ENCODE results near the gene BAAT. TPM values are rescaled to one million over a fixed set of nuclear protein-coding genes. Genes with fewer than 3 reads are reported as not detected.

BAAT gene
- total and polyA plus RNA-seq, 2 experiments from 2014 or later: 19.8 to 41.8 TPM

- 52% methylated on average over 6 of the region's 6 CpGs for WGBS (ENCODE audit: low lambda C conversion rate, missing lambda C conversion rate)
- no peak overlapping the region for H3K4me2 ChIP-seq
- peaks cover 29% of the 10 kb centered on the region for H3K79me2 ChIP-seq
- no peak overlapping the region for H2AFZ ChIP-seq
- no peaks in the 10 kb centered on the region for H4K20me1 ChIP-seq (ENCODE audit: insufficient read depth, poor library complexity, severe bottlenecking)
- H3K9me3 ChIP-seq (ENCODE audit: low read depth): no peaks in the 10 kb centered on the region
- no peaks in the 10 kb centered on the region for H3K4me1 ChIP-seq (ENCODE audit: insufficient read depth)
- no peaks in the 10 kb centered on the region for H3K27me3 ChIP-seq
- no peaks in the 10 kb centered on the region for H3K9me2 ChIP-seq (replicated peaks; ENCODE audit: insufficient read depth)
- peak overlapping the region; percentile 42 for H3K27ac ChIP-seq
- peak; percentile 74 for DNase-seq (ENCODE audit: low spot score)
- TF ChIP-seq, protein P1, sequence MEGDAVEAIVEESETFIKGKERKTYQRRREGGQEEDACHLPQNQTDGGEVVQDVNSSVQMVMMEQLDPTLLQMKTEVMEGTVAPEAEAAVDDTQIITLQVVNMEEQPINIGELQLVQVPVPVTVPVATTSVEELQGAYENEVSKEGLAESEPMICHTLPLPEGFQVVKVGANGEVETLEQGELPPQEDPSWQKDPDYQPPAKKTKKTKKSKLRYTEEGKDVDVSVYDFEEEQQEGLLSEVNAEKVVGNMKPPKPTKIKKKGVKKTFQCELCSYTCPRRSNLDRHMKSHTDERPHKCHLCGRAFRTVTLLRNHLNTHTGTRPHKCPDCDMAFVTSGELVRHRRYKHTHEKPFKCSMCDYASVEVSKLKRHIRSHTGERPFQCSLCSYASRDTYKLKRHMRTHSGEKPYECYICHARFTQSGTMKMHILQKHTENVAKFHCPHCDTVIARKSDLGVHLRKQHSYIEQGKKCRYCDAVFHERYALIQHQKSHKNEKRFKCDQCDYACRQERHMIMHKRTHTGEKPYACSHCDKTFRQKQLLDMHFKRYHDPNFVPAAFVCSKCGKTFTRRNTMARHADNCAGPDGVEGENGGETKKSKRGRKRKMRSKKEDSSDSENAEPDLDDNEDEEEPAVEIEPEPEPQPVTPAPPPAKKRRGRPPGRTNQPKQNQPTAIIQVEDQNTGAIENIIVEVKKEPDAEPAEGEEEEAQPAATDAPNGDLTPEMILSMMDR (IDR thresholded peaks at IDR 0.05; ENCODE audit: poor library complexity): peak; percentile 66
- no peak for TF ChIP-seq EZH2phosphoT487 (IDR thresholded peaks at IDR 0.05; ENCODE audit: low read depth, severe bottlenecking, unreplicated experiment)
- H3K36me3 ChIP-seq (replicated peaks; ENCODE audit: insufficient read depth, low read depth): no peaks in the 10 kb centered on the region
- no peak overlapping the region for H3K4me3 ChIP-seq
Observed at GRCh38 chr9:101387871-101388506, 3.2 kb upstream of the BAAT start.

- WGBS (ENCODE audit: low lambda C conversion rate, missing lambda C conversion rate): 85% methylated on average over 2 of the region's 2 CpGs
- Histone ChIP-seq H3K4me3 (no peak overlapping the region), H3K27ac (peak overlapping the region; percentile 1), H3K9me3 (ENCODE audit: low read depth) (no peaks in the 10 kb centered on the region), H4K20me1 (ENCODE audit: insufficient read depth, poor library complexity, severe bottlenecking) (no peaks in the 10 kb centered on the region), H3K36me3 (replicated peaks; ENCODE audit: insufficient read depth, low read depth) (no peaks in the 10 kb centered on the region), H3K9me2 (replicated peaks; ENCODE audit: insufficient read depth) (no peaks in the 10 kb centered on the region), H2AFZ (no peak overlapping the region), H3K79me2 (no peaks in the 10 kb centered on the region), H3K4me2 (no peak overlapping the region), H3K4me1 (ENCODE audit: insufficient read depth) (no peaks in the 10 kb centered on the region), H3K27me3 (no peaks in the 10 kb centered on the region)
- TF ChIP-seq, protein P1 (IDR thresholded peaks at IDR 0.05; ENCODE audit: poor library complexity): no peak
- TF ChIP-seq EZH2phosphoT487 (IDR thresholded peaks at IDR 0.05; ENCODE audit: low read depth, severe bottlenecking, unreplicated experiment) (no peak), EZH2 (IDR thresholded peaks at IDR 0.05; ENCODE audit: borderline replicate concordance) (no peak)
- no peak for DNase-seq (ENCODE audit: low spot score)
Observed at GRCh38 chr9:101383361-101383760, 1.4 kb downstream of the BAAT start.

DNA sequence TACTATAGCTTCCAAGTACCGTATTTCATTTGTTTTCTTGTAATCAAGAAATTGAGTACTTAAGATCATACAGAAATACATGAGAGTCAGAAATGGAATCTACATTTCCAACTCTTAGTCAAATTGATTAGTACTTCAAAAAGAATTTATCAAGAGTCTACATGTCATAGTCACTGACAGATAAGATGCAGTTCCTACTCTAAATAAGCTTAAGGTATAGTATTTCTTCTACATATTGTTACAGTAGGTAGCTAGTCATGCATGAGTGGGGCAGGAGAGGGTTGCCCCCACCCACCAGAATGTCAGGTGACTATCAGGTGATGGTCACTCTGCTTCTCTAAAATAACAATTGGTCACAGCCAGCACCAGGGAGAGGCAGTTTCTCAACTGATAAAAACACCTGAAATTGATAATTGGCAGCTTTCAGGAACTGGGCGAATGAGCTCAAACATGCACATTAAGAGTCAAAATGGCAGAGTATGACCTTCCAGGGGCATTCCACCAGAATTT is 2.9 kb downstream of the BAAT start:
- H3K9me3 ChIP-seq (ENCODE audit: low read depth): no peaks in the 10 kb centered on the region
- peak overlapping the region; percentile 24 for H3K27ac ChIP-seq
- WGBS (ENCODE audit: low lambda C conversion rate, missing lambda C conversion rate): 86% methylated on average over 2 of the region's 2 CpGs
- no peaks in the 10 kb centered on the region for H3K9me2 ChIP-seq (replicated peaks; ENCODE audit: insufficient read depth)
- H3K27me3 ChIP-seq: no peaks in the 10 kb centered on the region
- peak overlapping the region; percentile 27 for H3K4me2 ChIP-seq
- no peaks in the 10 kb centered on the region for H3K4me1 ChIP-seq (ENCODE audit: insufficient read depth)
- DNase-seq (ENCODE audit: low spot score): peak; percentile 14
- H3K36me3 ChIP-seq (replicated peaks; ENCODE audit: insufficient read depth, low read depth): no peaks in the 10 kb centered on the region
- no peaks in the 10 kb centered on the region for H4K20me1 ChIP-seq (ENCODE audit: insufficient read depth, poor library complexity, severe bottlenecking)
- no peaks in the 10 kb centered on the region for H3K79me2 ChIP-seq
- no peak overlapping the region for H3K4me3 ChIP-seq
- TF ChIP-seq, protein P1 (IDR thresholded peaks at IDR 0.05; ENCODE audit: poor library complexity): no peak
- TF ChIP-seq EZH2phosphoT487 (IDR thresholded peaks at IDR 0.05; ENCODE audit: low read depth, severe bottlenecking, unreplicated experiment) (no peak), EZH2 (IDR thresholded peaks at IDR 0.05; ENCODE audit: borderline replicate concordance) (no peak)
- no peak overlapping the region for H2AFZ ChIP-seq
